ENCODE measurements around the gene THOC6.

- TF ChIP-seq CTCF (IDR thresholded peaks at IDR 0.05) (no peak), POLR2AphosphoS5 (IDR thresholded peaks at IDR 0.05; ENCODE audit: insufficient read depth in 1 of 2, low read depth in 1 of 2) (peak; percentile 28 to 93)
These were observed 3.0 kb upstream of the THOC6 start for GRCh38 chr16:3020604-3021448.
